GM12891 (cell line): Measurements from ENCODE around the gene OR2AG1.

Experiments
- DNase-seq: peaks from one replicate; pipeline ENCODE4 v3.0.0; 2011; ENCODE audit warnings: low spot score; ENCODE audit not compliant: insufficient read length
- FAIRE-seq: peaks from 2 replicates; lab custom pipeline; 2011; peaks lifted over from hg19 to GRCh38; lab: Jason Lieb, UNC
- PAX5 ChIP-seq: IDR thresholded peaks from 2 replicates; pipeline ENCODE4 v1.6.1; 2011; ENCODE audit warnings: low read length, moderate library complexity, mild to moderate bottlenecking; ENCODE audit not compliant: insufficient read depth, severe bottlenecking
- POLR2A ChIP-seq: IDR thresholded peaks from 2 replicates; pipeline ENCODE4 v1.6.1; 2011; ENCODE audit warnings: low read depth, low read length, control low read depth
- POLR2AphosphoS5 ChIP-seq: IDR thresholded peaks from 2 replicates; pipeline ENCODE4 v1.6.1; 2011; ENCODE audit warnings: low read depth, low read length, control low read depth
- POU2F2 ChIP-seq: IDR thresholded peaks from 2 replicates; pipeline ENCODE4 v1.6.1; 2011; ENCODE audit warnings: low read depth, mild to moderate bottlenecking, control low read depth, low read length, moderate library complexity
- SPI1 ChIP-seq: IDR thresholded peaks from 2 replicates; pipeline ENCODE4 v1.6.1; 2011; ENCODE audit warnings: low read depth, low read length, control low read depth
- TAF1 ChIP-seq: IDR thresholded peaks from 2 replicates; pipeline ENCODE4 v1.6.1; 2011; ENCODE audit warnings: low read depth, low read length, control low read depth

Gene OR2AG1

DNA sequence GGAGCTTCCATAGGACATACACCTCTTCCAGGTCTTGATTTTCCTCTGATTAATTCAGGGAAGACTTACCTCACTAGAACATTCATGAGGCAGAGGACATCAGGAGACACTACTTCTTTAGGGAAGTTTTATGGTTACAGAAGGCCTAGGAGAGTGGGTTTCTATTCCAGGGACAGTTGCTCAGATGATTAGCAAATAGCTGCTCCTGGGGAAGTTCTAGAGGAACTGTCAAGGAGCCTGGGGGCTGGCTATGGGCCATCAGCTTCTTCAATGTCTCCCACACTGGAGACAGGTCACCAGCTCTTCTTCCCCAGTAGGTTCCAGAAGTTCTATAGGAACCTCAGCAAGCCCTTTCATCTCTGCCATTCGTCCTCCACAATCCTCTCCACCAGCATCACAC, 51.2 kb downstream of the OR2AG1 start:
- DNase-seq (no peak), FAIRE-seq (no peak)
- TF ChIP-seq TAF1 (no peak), POU2F2 (no peak), POLR2A (no peak), SPI1 (no peak), PAX5 (no peak), POLR2AphosphoS5 (no peak)
